ENCODE results near the gene SLC35F4.
"Not testable (repeated sequence)": the region's sequence is repeated elsewhere in the genome, so short reads cannot be mapped to it uniquely, and the experiment has no call there.

The SLC35F4 gene

GRCh38 chr14:57866199-57866705 lies 360 bp upstream of the SLC35F4 start:
- no peak overlapping the region for H3K4me3 ChIP-seq (ENCODE audit: low read depth, low read length)
- TF ChIP-seq CTCF (IDR thresholded peaks at IDR 0.05; ENCODE audit: low read depth, low read length), result no peak

- no peak for TF ChIP-seq CTCF (IDR thresholded peaks at IDR 0.05; ENCODE audit: low read depth, low read length)
- H3K4me3 ChIP-seq (ENCODE audit: low read depth, low read length), result no peak overlapping the region
Measured at GRCh38 chr14:57865066-57865402, 858 bp downstream of the SLC35F4 start.

- no peak for TF ChIP-seq CTCF (IDR thresholded peaks at IDR 0.05; ENCODE audit: low read depth, low read length)
Measured at GRCh38 chr14:57864659-57865058, 1.2 kb downstream of the SLC35F4 start.

GRCh38 chr14:57863471-57863870 lies 2.4 kb downstream of the SLC35F4 start:
- TF ChIP-seq CTCF (IDR thresholded peaks at IDR 0.05; ENCODE audit: low read depth, low read length), result no peak
- no peak overlapping the region for H3K4me3 ChIP-seq (ENCODE audit: low read depth, low read length)

More at GRCh38 chr14:57864659-57865058, 1.2 kb downstream of the SLC35F4 start:
- H3K4me3 ChIP-seq (ENCODE audit: low read depth, low read length), result no peak overlapping the region

GRCh38 chr14:57855666-57856065 lies 10.2 kb downstream of the SLC35F4 start:
- not testable (repeated sequence) for H3K4me3 ChIP-seq (ENCODE audit: low read depth, low read length)

GRCh38 chr14:57854571-57854970 lies 11.3 kb downstream of the SLC35F4 start:
- TF ChIP-seq CTCF (IDR thresholded peaks at IDR 0.05; ENCODE audit: low read depth, low read length), result no peak
- H3K4me3 ChIP-seq (ENCODE audit: low read depth, low read length), result no peak overlapping the region

- no peak overlapping the region for H3K4me3 ChIP-seq (ENCODE audit: low read depth, low read length)
- no peak for TF ChIP-seq CTCF (IDR thresholded peaks at IDR 0.05; ENCODE audit: low read depth, low read length)
Measured at GRCh38 chr14:57851354-57851753, 14.5 kb downstream of the SLC35F4 start.

- H3K4me3 ChIP-seq (ENCODE audit: low read depth, low read length), result no peak overlapping the region
- TF ChIP-seq CTCF (IDR thresholded peaks at IDR 0.05; ENCODE audit: low read depth, low read length), result no peak
Measured at GRCh38 chr14:57848786-57849185, 17.1 kb downstream of the SLC35F4 start.

Data from WI38 (cell line).